ENCODE measurements around the gene ATP2C2.
"Not testable (repeated sequence)": the region's sequence is repeated elsewhere in the genome, so short reads cannot be mapped to it uniquely, and the experiment has no call there.

Gene ATP2C2

DNA sequence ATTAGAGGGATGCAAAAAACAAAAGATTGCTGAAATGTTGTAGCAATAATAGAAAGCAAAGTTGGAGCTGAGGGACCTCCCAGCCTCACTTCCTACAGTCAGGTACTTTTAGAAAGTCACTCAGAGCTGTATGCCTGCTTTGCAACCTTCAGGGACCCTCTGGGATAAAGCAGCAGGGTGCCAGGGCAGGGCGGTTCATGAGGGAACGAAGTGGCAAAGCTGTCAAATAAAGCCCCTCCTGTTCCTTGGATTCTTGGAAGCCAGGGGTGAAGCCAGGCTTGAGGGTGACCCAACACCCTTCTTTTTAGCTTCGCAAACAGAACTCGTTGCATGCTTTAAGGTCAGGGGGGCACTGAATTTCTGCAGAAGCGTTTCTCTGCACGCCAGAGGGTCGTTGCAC is 767 bp downstream of the ATP2C2 start:
- no peak for DNase-seq

GRCh38 chr16:84369938-84370627 is 1.7 kb downstream of the ATP2C2 start:
- DNase-seq = no peak

DNA sequence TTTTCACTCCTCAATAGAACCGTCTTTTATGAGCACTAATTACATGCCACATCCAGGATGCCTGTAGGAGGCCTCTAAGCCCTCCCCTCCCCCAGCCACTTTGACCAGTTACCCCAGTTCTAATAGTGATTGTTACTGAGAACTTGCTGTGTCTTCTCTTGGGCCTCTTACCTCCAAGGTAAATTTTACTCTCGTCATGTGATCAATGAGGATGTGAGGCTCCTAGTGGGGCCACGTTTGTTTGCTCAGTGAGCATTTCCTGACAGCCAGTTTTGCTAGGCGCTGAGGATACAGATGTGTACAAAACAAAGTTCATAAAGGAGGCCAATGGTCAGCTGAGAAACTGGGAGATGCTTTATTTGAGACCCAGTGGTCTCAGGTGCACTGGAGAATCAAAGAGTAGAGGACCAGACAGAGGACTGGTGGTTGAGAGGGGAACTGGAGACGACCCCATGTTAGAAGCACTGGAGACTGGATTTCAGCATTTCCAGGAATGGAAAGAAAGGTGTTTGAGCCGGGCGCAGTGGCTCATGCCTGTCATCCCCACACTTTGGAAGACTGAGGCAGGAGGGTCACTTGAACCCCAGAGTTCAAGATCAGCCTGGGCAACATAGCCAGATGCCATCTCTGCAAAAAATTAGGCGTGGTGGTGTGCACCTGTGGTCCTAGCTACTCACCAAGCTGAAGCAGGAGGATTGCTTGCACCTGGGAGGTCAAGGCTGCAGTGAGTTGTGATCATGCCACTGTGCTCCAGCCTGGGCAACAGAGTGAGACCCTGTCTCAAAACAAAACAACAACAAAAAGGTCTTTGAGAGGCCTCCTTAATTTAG is 2.6 kb downstream of the ATP2C2 start:
- no peak for DNase-seq

DNA sequence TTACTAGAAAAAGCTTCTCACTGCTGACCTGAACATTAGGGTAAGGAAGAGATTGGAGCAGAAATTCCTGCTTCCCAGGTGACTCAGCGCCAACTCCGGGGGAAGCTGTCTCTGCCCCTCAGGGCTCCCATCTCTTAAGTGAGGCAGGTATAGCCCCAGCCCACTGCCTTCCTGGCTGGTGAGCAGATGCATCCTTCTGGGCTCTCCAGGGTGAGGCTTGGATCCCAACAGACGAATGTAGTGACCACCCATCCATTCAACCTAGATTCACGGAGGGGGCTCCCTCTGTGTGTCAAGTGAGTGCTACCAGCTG is 3.2 kb downstream of the ATP2C2 start:
- no peak for DNase-seq

DNA sequence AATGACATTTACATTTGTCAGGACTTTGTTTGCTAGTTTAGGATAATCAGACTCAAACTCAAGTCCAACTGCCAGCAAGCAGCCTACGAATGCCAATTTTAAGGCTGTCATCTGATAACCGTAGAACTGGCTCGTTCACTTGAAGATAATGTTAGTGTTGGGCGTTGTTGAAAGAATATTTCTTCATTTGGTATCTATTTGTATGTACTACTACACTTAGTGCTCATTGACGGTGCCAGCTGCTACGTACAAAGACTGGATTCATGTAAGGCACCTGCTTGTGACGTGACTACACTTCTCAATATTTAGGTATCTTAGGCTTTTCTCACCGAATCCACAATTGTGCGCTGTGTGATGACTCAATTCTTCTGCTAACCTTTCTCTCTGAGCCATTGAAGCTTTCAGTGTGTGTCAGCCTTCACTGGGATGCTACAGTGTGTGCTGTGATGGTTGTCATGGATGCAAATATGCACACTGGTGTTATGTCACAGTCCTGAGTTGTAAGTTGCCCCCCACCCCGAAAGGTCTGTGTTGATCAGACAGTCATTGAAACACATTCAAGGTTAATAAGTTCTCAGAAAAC is 5.7 kb downstream of the ATP2C2 start:
- DNase-seq = no peak

GRCh38 chr16:84378099-84378498 is 9.8 kb downstream of the ATP2C2 start:
- DNase-seq = no peak

DNA sequence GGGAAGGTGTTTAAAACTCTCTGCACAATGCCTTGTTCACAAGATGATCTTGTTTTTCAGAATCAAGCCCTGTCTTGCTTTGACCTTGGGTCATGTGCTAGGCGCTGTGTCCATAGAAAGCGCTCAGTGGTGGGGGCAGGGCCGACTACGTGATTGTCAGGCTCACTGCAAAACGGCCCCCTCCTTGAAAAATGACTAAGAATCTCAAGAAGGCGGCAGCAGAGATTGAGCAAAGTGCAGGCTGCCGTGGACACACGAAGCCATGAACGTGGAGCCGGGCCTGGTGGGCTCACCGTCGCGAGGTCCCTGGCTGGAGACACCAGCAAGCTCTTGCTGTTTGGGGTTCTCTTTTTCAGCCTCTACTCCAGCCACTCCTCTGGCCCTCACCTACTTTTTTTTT is 10.2 kb downstream of the ATP2C2 start:
- no peak for DNase-seq

DNA sequence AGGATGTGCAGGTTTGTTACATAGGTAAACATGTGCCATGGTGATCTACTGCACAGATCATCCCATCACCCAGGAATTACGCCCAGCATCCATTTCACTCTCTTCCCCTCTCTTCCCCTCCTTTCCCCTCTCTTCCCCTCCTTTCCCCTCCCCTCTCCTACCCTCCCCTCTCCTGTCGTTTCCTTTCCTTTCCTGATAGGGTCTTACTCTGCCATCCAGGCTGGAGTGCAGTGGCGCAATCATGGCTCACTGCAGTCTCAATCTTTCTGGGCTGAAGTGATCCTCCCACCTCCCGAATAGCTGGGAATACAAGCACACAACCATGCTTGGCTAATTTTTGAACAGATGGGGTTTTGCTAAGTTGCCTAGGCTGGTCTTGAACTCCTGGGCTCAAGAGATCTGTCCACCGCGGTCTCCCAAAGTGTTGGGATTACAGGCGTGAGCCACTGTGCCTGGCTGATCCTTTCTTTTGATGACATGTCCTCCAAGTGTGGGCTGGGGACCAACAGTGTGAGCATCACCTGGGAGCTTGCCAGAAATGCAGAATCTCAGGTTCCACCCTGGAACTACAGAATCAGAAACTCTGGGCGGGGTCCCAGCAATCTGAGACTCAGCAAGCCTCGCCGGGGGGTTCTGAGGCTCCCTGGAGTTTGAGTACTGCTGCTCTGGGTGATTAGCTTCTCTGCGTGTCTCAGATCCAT is 10.8 kb downstream of the ATP2C2 start:
- no peak for DNase-seq

DNA sequence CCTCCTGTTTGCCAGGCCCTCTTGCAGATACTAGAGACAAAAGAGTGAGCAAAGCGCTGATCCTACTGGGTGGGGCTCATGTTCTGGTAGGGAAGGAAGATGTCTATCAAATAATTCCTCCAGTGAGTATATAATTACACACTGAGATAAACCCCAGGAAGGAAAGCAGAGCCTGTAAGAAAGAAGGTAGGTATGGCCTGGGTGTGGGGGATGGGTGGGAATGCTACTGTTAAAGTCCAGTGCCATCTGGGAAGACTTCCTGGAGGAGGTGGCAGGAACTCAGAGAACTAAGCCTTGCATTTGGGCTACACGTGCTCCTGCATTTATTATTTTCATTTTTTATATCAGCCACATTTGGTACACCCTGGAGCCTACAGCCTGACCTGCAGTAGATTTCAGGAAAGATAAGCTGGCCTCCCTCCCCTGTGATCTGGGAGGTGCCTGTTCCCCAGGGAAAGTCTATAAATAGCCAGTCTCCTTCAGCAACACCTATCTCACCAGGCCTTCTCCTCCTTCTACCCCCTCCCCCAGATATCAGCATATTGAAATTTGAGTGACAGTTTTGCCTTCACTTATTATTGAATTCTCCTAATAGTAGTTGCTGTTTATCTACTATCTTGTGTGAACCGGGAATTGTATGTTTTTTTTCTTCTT is 11.5 kb downstream of the ATP2C2 start:
- no peak for DNase-seq

GRCh38 chr16:84380405-84380804 is 12.1 kb downstream of the ATP2C2 start:
- no peak for DNase-seq

DNA sequence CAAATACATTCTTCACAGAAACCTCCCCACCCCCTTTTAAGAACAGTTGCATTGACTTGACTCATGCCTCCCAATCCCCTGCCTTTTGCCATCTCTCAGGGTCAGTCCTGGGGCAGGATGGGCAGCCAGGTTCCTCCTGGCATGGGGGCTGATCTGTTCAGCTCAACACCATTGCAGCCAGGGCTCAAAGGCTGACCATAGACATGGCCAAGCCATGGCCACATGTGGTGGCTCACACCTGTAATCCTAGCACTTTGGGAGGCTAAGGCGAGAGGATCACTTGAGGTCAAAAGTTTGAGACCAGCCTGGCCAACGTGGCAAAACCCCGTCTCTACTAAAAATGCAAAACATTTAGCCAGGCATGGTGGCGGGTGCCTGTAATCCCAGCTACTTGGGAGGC is 14.1 kb downstream of the ATP2C2 start:
- no peak for DNase-seq

DNA sequence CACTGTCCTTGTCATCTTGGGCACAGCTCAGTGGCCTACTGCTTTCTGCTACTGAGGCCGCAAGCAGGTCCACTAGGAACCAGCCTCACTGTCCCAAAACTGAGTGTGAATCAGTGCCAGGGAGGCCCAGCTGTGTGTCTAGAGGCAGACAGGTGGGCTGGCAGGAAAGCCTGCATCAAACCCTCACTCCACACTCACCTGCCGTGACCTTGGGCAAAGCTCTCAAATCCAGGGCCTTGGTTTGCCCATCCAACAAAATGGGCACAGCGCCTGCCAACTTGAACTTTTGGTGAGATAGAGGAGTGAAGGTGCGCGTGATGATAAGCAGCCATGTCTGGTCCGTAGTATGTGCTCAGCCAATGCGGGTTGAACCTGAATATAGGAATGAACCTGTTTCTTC is 14.8 kb downstream of the ATP2C2 start:
- DNase-seq = no peak

DNA sequence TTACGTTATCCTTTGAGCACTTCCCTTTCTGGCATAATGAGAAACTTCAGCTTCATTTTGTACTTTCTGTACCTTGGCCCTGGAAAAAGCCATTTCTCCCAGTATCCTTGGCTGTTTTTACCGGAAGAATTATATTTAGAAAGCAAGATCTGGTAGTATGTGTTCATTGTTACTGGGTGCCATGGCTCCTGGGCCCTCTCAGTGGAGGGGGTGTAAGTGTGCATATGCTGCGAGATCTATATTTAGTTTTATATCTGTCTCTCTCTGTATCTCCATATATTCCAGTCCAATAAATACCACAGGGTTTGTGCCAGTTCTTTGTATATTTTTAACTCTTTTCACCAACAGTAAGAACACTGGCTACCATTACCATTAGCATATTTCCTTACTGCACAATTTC is 17.7 kb downstream of the ATP2C2 start:
- DNase-seq = no peak

DNA sequence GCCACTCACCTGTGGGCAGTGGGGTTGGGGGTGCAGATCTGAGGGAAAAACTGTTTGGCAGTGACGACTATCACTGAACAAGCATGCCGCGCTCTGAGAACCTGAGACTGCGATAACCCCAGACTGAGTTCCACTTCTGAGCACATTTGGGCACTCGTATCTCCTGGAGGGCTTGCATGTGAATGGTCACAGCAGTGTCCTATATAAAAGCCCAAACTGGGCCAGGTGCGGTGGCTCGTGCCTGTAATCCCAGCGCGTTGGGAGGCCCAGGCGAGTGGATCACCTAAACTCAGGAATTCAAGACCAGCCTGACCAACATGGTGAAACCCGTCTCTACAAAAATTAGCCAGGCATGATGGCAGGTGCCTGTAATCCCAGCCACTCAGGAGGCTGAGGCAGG is 18.7 kb downstream of the ATP2C2 start:
- no peak for DNase-seq

GRCh38 chr16:84390131-84390785 is 21.9 kb downstream of the ATP2C2 start:
- DNase-seq = no peak

- no peak for DNase-seq
Observed at GRCh38 chr16:84391151-84392030, 23.1 kb downstream of the ATP2C2 start.

DNA sequence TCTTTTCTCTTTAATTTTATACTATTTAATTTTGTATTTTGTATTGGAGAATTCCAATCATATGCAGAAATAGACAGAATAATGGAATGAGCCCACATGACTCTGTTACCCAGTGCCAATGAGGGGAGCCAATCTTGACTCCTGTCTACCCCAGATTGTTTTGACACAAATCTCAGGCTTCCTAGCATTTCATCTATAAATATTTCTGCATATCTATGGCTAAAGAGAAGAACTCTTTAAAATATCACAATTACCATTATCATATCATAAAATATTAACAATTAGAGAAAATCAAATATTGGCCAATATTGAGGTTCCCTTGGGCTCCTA is 23.7 kb downstream of the ATP2C2 start:
- no peak for DNase-seq

GRCh38 chr16:84396082-84396481 is 27.7 kb downstream of the ATP2C2 start:
- DNase-seq = not testable (repeated sequence)

GRCh38 chr16:84396537-84397008 is 28.2 kb downstream of the ATP2C2 start:
- DNase-seq = no peak

- DNase-seq = no peak
Observed at GRCh38 chr16:84397090-84397489, 28.8 kb downstream of the ATP2C2 start.

- DNase-seq = no peak
Observed at GRCh38 chr16:84398701-84399100, 30.4 kb downstream of the ATP2C2 start.

DNA sequence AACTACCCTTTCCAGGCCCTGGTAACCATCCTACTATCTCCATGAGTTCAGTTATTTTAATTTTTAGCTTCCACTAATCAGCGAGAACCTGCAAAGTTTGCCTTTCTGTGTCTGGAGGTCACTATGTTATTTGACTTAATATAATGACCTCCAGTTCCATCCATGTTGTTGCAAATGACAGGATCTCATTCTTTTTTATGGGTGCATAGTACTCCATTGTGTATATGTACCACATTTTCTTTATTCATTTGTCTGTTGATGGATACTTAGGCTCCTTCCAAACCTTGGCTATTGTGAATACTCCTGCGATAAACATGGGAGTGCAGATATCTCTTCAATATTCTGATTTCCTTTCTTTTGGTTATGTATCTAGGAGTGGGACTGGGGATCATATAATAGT is 31.6 kb downstream of the ATP2C2 start:
- not testable (repeated sequence) for DNase-seq

Data from NCI-H345 (cell line).